Uterus (tissue), 2 donors: ENCODE measurements around the gene AHCYL1.

Source experiments
- POLR2A ChIP-seq, 2 donors: fragments of 450-650 bp; IDR thresholded peaks; one replicate each; pipeline ENCODE4 v1.6.1; 2016; ENCODE audit warnings: antibody characterized with exemption in 2 of 2, mild to moderate bottlenecking in 1 of 2, moderate library complexity in 1 of 2
- TF ChIP-seq, protein P1 (sequence below), 4 experiments: fragments of 200-600 bp in 2 of 4; fragments of 450-650 bp in 2 of 4; sonication (generic) in 2 of 4; IDR thresholded peaks; one replicate each; pipeline ENCODE4 v1.5.1; 2016 to 2019; ENCODE audit warnings: antibody characterized with exemption in 4 of 4, mild to moderate bottlenecking in 2 of 4, moderate library complexity in 1 of 4

DNA sequence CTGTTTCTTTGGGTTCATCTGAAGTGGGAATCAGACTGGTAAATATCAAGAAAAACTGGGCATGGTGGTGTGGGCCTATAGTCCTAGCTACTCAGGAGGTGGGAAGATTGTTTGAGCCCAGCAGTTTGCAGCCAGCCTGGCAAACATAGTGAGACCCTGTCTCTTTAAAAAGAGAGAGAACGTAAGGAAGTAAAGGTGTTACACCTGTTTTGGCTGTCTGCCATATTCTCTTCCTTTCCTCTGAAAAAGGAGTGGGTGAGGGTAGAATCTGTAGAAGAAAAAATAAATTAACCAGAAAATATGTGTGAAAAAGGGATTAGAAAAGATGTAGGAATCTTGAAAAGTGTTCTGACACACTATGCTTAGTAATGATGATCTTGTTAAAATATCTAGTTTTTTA, 20.0 kb downstream of the AHCYL1 start:
- TF ChIP-seq, protein P1, sequence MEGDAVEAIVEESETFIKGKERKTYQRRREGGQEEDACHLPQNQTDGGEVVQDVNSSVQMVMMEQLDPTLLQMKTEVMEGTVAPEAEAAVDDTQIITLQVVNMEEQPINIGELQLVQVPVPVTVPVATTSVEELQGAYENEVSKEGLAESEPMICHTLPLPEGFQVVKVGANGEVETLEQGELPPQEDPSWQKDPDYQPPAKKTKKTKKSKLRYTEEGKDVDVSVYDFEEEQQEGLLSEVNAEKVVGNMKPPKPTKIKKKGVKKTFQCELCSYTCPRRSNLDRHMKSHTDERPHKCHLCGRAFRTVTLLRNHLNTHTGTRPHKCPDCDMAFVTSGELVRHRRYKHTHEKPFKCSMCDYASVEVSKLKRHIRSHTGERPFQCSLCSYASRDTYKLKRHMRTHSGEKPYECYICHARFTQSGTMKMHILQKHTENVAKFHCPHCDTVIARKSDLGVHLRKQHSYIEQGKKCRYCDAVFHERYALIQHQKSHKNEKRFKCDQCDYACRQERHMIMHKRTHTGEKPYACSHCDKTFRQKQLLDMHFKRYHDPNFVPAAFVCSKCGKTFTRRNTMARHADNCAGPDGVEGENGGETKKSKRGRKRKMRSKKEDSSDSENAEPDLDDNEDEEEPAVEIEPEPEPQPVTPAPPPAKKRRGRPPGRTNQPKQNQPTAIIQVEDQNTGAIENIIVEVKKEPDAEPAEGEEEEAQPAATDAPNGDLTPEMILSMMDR (IDR thresholded peaks at IDR 0.05): no peak
- TF ChIP-seq POLR2A (IDR thresholded peaks at IDR 0.05): no peak
